Gastroesophageal sphincter (tissue), 2 donors: Measurements from ENCODE around the gene ARMC8.

Experiments
- EP300 ChIP-seq: sonication (generic); formaldehyde crosslinking; IDR thresholded peaks from one replicate; pipeline ENCODE4 v1.6.1; 2017; ENCODE audit warnings: antibody characterized with exemption, mild to moderate bottlenecking
- POLR2AphosphoS5 ChIP-seq: sonication (generic); formaldehyde crosslinking; IDR thresholded peaks from one replicate; pipeline ENCODE4 v1.6.1; 2017; ENCODE audit warnings: antibody characterized with exemption

- TF ChIP-seq POLR2AphosphoS5, result no peak
- no peak for TF ChIP-seq EP300
These were observed 47.4 kb upstream of the ARMC8 start for GRCh38 chr3:138139691-138140090.
